ENCODE results near the gene DDX4.

DNA sequence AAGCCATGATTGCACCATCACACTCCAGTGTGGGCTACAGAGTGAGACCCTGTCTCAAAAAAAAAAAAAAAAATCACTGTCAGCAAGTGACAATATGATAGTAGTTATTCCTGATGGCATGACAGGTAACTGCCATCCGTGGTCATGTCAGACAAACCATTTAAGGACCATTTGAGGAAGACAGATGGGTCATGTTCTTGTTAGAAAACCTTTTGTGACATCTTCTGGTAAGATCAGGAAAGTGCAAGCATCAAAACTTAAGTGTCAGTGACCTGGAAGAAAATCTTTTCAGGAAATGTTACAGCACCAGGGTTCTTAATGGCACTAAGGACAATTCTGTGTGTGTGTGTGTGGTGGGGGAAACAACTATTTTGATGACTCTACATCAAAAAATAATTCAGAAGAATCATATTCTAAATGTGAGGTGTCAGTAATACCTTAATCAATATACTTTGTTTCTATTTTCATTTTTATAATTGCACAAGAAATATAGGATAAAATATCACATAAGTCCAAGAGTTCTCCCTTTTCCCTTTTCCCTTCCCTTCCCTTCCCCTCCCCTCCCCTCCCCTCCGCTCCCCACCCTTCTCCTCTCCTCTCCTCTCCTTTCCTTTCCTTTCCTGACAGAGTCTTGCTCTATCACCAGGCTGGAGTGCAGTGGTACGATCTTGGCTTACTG lies 43.6 kb upstream of the DDX4 start:
- TF ChIP-seq, protein P1, sequence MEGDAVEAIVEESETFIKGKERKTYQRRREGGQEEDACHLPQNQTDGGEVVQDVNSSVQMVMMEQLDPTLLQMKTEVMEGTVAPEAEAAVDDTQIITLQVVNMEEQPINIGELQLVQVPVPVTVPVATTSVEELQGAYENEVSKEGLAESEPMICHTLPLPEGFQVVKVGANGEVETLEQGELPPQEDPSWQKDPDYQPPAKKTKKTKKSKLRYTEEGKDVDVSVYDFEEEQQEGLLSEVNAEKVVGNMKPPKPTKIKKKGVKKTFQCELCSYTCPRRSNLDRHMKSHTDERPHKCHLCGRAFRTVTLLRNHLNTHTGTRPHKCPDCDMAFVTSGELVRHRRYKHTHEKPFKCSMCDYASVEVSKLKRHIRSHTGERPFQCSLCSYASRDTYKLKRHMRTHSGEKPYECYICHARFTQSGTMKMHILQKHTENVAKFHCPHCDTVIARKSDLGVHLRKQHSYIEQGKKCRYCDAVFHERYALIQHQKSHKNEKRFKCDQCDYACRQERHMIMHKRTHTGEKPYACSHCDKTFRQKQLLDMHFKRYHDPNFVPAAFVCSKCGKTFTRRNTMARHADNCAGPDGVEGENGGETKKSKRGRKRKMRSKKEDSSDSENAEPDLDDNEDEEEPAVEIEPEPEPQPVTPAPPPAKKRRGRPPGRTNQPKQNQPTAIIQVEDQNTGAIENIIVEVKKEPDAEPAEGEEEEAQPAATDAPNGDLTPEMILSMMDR (IDR thresholded peaks at IDR 0.05 in 2 of 3, conservative IDR thresholded peaks at IDR 0.05 in 1 of 3; ENCODE audit: borderline replicate concordance in 1 of 3, insufficient read depth in 1 of 3, low read depth in 2 of 3, low read length in 2 of 3): peak; percentile 46 to 61 (median 49); a peak in 5 of 6 replicates
- TF ChIP-seq, protein P2, sequence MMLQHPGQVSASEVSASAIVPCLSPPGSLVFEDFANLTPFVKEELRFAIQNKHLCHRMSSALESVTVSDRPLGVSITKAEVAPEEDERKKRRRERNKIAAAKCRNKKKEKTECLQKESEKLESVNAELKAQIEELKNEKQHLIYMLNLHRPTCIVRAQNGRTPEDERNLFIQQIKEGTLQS (IDR thresholded peaks at IDR 0.05): no peak

All from HCT116 (cell line).